PC-9 (cell line): Measurements from ENCODE around the gene GCSAML. TPM values are rescaled to one million over a fixed set of nuclear protein-coding genes. Genes with fewer than 3 reads are reported as not detected.

Source experiments
- BruUV-seq: library from RNA; stranded (reverse); fragments of 400-500 nt; replicated peaks from 2 replicates; lab custom pipeline; 2021; lab: Mats Ljungman, UMichigan
- CTCF ChIA-PET: fragments of 300-600 bp; sonication (Branson Sonifier 250); formaldehyde crosslinking; loops from one replicate; lab custom pipeline; 2022; ENCODE audit warnings: antibody characterized with exemption; lab: Charles Lee
- POLR2A ChIA-PET: fragments of 300-600 bp; sonication (Branson Sonifier 250); formaldehyde crosslinking; loops from one replicate; lab custom pipeline; 2022; ENCODE audit warnings: antibody characterized with exemption; ENCODE audit not compliant: unreplicated experiment; lab: Charles Lee
- DNase-seq, 2 experiments: peaks; one replicate each; pipeline versions ENCODE4 v3.0.0 to v3.0.0-alpha.2; 2015 to 2022; ENCODE audit warnings: mixed read lengths in 1 of 2
- H2AFZ ChIP-seq: fragments of 200-600 bp; sonication (generic); 2 replicates; pipeline ENCODE4 v1.8.1; 2017; ENCODE audit warnings: antibody characterized with exemption
- H3F3A ChIP-seq: fragments of 200-600 bp; sonication (generic); 2 replicates; pipeline ENCODE4 v1.8.1; 2017; ENCODE audit warnings: antibody characterized with exemption, mild to moderate bottlenecking, low read depth; ENCODE audit not compliant: insufficient read depth
- H3K27ac ChIP-seq: fragments of 200-600 bp; sonication (generic); 2 replicates; pipeline ENCODE4 v1.6.1; 2016; ENCODE audit warnings: mixed run types
- H3K27me3 ChIP-seq: fragments of 200-600 bp; sonication (generic); 2 replicates; pipeline ENCODE4 v1.6.1; 2016; ENCODE audit warnings: low read depth, mixed run types; ENCODE audit not compliant: insufficient read depth
- H3K36me3 ChIP-seq: fragments of 200-600 bp; sonication (generic); 2 replicates; pipeline ENCODE4 v1.6.1; 2016; ENCODE audit warnings: low read depth, mixed run types
- H3K4me1 ChIP-seq: fragments of 200-600 bp; sonication (generic); replicated peaks from 2 replicates; pipeline ENCODE4 v1.6.1; 2016; ENCODE audit warnings: mixed run types; ENCODE audit not compliant: insufficient read depth
- H3K4me2 ChIP-seq: fragments of 200-600 bp; sonication (generic); 2 replicates; pipeline ENCODE4 v1.6.1; 2017; ENCODE audit warnings: mixed run types
- H3K4me3 ChIP-seq: fragments of 200-600 bp; sonication (generic); 2 replicates; pipeline ENCODE4 v1.6.1; 2016; ENCODE audit warnings: mixed run types
- H3K79me2 ChIP-seq: fragments of 200-600 bp; sonication (generic); 2 replicates; pipeline ENCODE4 v1.6.1; 2017; ENCODE audit warnings: low read depth, mixed run types
- H3K9me2 ChIP-seq: fragments of 200-600 bp; sonication (generic); 2 replicates; pipeline ENCODE4 v1.8.1; 2017; ENCODE audit warnings: mild to moderate bottlenecking; ENCODE audit not compliant: insufficient read depth
- H3K9me3 ChIP-seq: fragments of 200-600 bp; sonication (generic); 2 replicates; pipeline ENCODE4 v1.8.1; 2016; ENCODE audit warnings: low read depth; ENCODE audit not compliant: insufficient read depth
- H4K20me1 ChIP-seq: fragments of 200-600 bp; sonication (generic); 2 replicates; pipeline ENCODE4 v1.8.1; 2017; ENCODE audit not compliant: insufficient read depth
- EZH2 ChIP-seq: fragments of 200-600 bp; sonication (generic); IDR thresholded peaks from 2 replicates; pipeline ENCODE4 v1.8.0; 2017; ENCODE audit warnings: antibody characterized with exemption, low read depth
- intact Hi-C: fragments of 100-400 bp; cut with micrococcal nuclease; formaldehyde crosslinking; loops from one replicate; pipeline ENCODE4 v1.10.0; 2022; ENCODE audit not compliant: unreplicated experiment
- total RNA-seq: library from RNA; stranded (reverse); gene quantifications from 2 replicates; pipeline ENCODE4 v1.2.3, GENCODE V29; 2021
- TF ChIP-seq, protein P1 (sequence below): fragments of 200-600 bp; sonication (generic); conservative IDR thresholded peaks from 2 replicates; pipeline ENCODE4 v1.6.1; 2017; ENCODE audit warnings: mixed run types, antibody characterized with exemption, mild to moderate bottlenecking, moderate library complexity

The GCSAML gene
- total RNA-seq, 1 experiment from 2014 or later = not detected

DNA sequence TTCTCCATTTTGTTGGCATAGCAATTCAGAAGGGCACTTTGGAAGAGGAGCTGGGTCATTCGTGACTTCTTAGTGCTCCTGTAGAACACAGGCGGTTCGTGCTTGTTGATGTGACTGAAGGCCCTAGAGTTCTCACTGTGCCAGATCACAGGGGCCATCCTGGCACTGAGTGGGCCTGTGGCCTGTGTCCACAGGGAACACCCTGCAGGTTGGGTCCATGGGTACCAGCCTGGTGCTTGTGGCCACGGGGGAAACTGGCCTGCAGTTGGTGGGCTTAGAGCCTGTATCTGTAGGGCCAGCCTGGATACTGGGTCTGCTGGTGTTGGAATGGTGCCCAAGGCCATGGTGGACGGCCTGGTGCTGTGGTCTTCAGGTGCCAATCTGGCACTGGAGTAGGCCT is 65.7 kb downstream of the GCSAML start:
- Histone ChIP-seq H3K4me2 (no peak overlapping the region), H3K9me3 (no peaks in the 10 kb centered on the region), H3K27ac (no peak overlapping the region), H3K4me1 (no peaks in the 10 kb centered on the region), H3F3A (no peaks in the 10 kb centered on the region), H4K20me1 (no peaks in the 10 kb centered on the region), H3K9me2 (no peaks in the 10 kb centered on the region), H3K4me3 (no peak overlapping the region), H2AFZ (no peak overlapping the region), H3K36me3 (no peaks in the 10 kb centered on the region), H3K79me2 (no peaks in the 10 kb centered on the region), H3K27me3 (no peaks in the 10 kb centered on the region)
- BruUV-seq = no TSS peak
- ChIA-PET POLR2A (no interaction called here), CTCF (no interaction called here)
- intact Hi-C loops = no loop called here
- DNase-seq = no peak
- TF ChIP-seq EZH2 = no peak
- TF ChIP-seq, protein P1, sequence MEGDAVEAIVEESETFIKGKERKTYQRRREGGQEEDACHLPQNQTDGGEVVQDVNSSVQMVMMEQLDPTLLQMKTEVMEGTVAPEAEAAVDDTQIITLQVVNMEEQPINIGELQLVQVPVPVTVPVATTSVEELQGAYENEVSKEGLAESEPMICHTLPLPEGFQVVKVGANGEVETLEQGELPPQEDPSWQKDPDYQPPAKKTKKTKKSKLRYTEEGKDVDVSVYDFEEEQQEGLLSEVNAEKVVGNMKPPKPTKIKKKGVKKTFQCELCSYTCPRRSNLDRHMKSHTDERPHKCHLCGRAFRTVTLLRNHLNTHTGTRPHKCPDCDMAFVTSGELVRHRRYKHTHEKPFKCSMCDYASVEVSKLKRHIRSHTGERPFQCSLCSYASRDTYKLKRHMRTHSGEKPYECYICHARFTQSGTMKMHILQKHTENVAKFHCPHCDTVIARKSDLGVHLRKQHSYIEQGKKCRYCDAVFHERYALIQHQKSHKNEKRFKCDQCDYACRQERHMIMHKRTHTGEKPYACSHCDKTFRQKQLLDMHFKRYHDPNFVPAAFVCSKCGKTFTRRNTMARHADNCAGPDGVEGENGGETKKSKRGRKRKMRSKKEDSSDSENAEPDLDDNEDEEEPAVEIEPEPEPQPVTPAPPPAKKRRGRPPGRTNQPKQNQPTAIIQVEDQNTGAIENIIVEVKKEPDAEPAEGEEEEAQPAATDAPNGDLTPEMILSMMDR = no peak

Other genes with a start within 250 kb of the GCSAML start
- gene ZNF496, start 217.3 kb upstream of the GCSAML start, total RNA-seq = 37.6 and 56.8 TPM in 2 replicates
- 0.30 TPM in 1 of 2 replicates, not detected in the other for gene NLRP3, start 133.0 kb upstream of the GCSAML start, total RNA-seq
- gene OR2B11, start 91.0 kb upstream of the GCSAML start, total RNA-seq = not detected in 2 replicates
- gene OR2C3, start 12.7 kb upstream of the GCSAML start, total RNA-seq = not detected in 2 replicates
- not detected in 2 replicates for gene OR2G2, start 39.2 kb downstream of the GCSAML start, total RNA-seq
- not detected in 2 replicates for gene OR2G3, start 56.5 kb downstream of the GCSAML start, total RNA-seq
- gene OR13G1, start 130.6 kb downstream of the GCSAML start, total RNA-seq = not detected in 2 replicates
- gene OR6F1, start 167.5 kb downstream of the GCSAML start, total RNA-seq = not detected in 2 replicates
- not detected in 2 replicates for gene OR14K1, start 189.5 kb downstream of the GCSAML start, total RNA-seq
- not detected in 2 replicates for gene OR14A2, start 199.0 kb downstream of the GCSAML start, total RNA-seq
- gene OR1C1, start 211.4 kb downstream of the GCSAML start, total RNA-seq = not detected in 2 replicates